NCI-H2196 (cell line): ENCODE measurements around the gene DGKD.

Experiments
- DNase-seq: peaks from one replicate; lab custom pipeline; 2025; ENCODE audit not compliant: unreplicated experiment; lab: John Stamatoyannopoulos, UW

DGKD gene

DNA sequence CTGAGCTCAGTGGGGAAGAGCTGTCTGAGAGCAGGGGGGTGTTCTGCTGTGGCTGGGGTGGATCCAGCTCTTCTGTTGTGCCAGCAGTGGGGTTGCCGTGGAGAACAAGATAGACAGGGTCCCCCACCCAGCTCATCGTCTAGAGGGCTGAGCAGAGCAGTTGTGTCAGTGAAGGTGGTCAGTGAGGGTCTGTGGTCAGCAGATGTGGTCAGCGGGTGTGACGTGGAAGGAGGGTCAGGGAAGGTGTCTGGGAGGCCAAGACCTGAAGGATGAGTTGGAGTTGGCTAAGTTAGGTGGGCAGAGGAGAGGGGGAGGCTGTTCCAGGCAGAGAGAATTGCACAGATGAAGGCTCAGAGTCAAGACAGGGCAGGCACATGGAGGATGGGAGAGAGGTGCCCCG lies 103.1 kb downstream of the DGKD start:
- DNase-seq: no peak

DNA sequence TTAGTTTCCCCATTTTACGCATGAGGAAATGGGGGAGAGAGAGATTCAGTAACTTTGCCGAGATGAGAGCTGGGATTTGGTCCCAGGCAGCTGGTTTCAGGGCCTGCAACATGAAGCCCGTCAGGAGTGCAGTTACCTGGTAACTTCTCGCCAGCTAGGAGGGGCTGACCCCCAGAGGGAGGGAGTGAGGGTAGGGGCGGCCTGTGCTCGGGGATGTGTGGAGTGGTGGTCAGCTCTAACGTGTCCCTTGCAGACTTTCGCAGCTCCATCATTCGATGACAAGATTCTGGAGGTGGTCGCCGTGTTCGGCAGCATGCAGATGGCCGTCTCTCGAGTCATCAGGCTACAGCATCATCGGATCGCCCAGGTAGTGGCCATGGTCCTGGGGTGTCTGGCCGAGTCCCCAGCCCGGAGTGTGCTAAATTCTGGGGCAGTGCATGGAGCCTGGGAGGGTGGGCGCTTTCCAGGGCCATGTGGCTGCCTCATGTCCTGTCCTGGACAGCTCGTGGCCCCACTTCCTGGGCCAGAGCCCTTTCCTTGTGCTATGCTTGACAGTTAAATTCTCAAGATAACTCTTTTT lies 103.8 kb downstream of the DGKD start:
- no peak for DNase-seq

DNA sequence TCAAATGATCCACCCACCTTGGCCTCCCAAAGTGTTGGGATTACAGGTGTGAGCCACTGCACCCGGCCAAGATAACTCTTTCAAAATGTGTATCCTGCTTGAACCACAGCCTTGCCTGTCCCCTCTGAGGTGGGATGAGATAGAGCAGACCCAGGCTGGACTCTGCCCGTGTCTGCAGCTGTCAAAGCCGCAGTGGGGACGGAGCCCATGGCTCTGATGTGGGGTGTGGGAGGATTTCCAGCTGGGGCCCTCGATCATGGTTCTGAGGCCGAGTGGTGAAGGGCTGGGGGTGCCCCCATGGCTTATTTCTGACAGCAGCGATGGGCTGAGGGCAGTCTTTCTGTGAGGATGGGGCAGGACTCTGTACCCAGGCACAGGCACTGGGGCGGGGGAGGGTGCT lies 104.5 kb downstream of the DGKD start:
- DNase-seq: no peak

DNA sequence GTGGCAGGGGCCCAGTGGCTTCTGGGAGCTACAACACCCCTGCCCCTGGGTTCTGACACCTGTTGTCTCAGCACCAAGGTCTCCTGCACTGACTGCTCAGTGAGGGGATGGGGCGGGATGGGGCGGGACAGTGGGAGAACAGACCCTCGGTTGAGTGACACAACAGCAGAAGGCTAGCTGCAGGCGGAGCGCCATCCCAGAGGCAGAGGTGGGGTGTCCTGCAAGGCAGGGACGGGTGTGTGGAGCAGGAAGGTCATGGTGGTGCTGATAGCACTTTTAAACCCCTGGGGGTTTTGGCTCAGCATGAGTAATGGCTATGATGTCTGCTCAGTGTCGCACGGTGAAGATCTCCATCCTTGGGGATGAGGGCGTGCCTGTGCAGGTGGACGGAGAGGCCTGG lies 105.1 kb downstream of the DGKD start:
- DNase-seq: no peak

DNA sequence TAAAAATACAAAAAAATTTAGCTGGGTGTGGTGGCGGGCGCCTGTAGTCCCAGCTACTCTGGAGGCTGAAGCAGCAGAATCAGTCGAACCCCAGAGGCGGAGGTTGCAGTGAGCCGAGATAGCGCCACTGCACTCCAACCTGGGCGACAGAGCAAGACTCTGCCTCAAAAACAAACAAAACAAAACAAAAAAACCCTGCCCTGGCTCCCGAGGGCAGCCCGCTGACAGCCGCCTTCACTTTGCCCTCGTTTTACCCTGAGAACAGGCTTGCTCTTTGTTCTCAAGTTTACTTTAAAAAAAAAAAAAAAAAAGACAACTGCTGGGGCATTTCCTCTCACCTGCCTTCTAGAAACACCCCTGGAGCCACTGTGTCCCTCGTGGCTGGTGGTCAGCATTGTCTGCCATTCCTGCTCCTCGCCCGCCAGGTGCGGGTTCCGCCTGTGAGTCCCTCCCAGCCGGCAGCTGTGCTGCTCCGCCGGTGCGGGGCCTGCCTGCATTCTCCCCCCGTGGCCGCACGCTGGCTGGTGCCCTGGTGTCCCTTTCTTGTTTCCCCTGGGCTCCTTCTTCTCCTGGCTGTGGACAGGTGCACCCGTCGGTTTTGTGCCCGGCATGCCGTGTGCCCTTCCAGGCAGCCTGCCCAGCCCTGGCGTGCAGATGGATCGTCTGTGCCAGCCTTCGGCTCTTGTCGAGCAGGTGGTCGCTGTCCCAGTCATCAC lies 106.6 kb downstream of the DGKD start:
- peak; percentile 88 for DNase-seq

DNA sequence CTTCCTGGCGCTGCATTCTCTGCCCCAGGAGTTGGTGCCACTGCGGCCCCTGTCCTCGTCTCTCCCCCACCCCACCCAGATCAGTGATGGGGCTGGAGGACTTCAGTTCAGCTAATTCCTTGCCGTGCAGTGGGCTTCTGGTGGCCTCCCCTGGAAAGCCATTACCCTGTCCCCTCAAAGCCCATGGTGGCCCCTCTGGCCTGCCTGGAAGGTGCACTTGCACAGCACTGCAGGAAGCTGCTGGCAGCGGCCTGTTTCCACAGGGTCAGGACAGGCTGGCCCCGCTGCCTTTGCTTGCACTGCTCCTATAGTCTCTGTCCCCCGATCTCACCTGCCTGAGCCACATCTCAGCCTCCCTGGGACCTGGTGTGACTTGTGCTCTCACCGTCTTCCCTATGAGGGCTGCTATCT lies 107.2 kb downstream of the DGKD start:
- peak; percentile 41 for DNase-seq

DNA sequence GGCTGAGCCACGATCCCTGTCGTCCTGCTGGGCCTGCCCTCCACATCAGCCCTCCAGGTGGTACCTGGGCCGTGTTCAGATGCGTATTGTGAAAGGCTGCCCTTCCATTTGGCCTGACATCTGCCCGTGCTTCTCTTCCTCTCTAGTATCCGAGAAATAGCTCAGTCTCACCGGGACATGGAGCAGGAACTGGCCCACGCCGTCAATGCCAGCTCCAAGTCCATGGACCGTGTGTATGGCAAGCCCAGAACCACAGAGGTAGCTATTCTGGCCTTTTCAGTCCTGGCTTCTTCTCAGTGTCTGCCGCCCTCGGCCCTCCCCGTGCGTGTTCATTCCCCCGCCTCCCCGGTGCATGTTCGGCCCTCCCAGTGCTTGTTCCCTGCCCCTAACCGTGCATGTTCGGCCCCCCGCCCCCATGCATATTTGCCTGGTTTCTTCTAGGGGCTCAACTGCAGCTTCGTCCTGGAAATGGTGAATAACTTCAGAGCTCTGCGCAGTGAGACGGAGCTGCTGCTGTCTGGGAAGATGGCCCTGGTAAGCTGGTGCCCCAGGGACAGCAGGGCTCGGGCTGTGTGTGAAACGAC lies 108.0 kb downstream of the DGKD start:
- DNase-seq: no peak

DNA sequence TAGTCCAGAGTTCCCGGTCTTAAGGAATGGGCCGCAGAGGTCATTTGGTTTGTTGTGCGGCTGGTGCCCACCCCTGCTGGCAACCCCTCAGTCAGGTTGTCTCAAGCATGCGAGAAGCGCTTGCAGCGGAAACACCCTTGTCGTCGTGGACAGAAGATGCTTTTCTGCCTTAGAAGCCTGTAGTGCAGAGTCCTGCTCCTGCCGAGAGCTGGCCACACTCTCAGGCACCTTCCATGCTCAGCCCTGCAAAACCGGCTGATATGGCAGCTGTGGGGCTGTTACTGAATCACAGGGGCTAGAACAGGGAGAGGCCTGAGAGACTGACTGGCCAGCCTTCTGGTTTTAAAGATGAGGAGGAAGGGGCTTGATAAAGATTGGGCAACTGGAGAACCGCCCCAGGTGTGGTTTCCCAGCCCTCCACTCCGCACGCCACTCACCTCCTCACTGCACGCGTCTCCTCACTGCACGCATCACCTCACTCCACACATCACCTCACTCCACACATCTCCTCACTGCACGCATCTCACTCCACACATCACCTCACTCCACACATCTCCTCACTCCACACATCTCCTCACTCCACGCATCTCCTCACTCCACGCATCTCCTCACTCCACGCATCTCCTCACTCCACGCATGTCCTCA lies 108.7 kb downstream of the DGKD start:
- no peak for DNase-seq

DNA sequence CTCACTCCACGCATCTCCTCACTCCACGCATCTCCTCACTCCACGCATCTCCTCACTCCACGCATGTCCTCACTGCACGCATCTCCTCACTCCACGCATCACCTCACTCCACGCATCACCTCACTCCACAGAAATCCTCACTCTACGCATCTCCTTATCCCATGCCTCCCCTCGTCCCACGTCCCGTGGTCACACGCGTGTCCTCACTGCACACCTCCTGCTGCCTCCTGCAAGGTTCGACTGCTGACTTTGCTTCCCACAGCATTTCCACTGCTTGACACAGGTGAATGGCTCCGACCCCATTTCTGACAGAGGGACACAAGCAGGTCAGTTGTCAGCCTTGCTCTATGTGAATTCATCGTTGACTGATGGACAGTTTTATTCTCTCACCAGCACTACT lies 109.3 kb downstream of the DGKD start:
- DNase-seq: no peak

DNA sequence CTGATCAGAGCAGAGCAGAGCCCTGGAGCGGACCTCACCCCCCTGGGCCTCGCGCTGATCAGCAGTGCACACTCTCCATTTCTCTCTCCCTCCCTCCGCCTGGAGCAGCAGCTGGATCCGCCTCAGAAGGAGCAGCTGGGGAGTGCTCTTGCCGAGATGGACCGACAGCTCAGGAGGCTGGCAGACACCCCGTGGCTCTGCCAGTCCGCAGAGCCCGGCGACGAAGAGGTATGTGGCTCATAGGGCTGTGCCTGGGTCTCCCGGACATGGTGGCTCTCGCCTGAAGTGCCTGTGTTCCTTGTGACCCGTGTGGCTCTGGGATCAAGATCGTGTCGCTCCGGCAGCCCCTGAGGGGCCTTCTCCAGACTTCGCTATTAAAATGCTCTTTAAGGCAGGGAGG lies 109.8 kb downstream of the DGKD start:
- DNase-seq: no peak

DNA sequence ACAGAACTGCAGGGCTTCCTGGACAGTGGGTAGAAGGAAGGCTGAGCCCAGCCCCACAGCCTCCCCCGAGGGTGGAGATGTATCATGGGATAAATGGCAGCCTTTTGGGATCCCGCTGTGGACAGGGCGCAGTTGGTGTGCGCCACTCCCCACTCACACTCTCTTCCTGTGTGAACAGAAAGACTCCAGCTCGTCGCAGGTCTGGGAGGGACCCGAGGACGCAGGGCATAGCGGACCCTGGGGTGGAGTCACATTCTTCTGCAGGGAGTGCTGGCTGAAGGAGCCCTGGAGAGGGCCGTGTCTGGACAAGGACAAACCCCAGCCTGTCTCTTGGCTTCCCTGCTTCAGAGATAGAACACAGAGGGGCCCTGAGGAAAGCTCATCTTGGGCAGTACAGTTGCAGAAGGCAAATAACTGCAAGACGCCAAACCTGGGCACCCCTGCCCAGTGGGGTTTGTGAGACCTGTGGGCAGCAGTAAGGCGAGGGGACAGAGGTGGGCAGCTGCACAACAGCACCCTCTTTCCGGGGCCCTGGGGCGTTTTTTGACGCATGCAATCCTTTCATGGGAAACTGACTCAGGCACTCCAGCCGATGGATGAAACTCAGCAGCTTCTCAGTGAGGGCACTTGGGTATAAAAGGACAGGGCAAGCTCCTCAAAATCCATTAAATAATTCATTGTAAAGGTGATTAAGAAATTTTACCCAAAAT lies 110.4 kb downstream of the DGKD start:
- DNase-seq: no peak

DNA sequence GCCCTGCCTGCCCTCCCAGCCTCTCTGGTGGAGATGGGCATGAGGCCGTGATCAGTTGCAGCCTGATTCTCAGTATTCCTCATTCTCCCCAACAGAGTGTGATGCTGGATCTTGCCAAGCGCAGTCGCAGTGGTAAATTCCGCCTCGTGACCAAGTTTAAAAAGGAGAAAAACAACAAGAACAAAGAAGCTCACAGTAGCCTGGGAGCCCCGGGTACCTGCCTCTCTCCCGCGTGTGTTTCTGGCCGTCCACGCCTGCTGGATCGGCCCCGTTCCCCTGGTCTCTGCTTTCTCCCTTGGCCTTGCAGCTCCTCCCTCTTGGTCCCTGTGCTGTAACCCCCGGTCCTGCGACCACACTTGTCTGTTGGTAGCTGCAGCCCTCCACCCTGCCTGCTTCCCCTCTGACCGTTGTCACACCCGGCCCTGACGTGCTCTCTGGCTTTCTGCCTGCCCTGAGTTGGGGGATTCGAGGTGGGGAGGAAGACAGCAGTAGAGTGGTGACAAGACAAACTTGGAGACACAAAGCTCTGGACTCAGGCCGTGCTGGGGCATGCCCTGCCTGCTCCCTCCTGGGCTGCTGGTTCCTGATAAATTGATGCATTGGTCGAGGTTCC lies 112.8 kb downstream of the DGKD start:
- DNase-seq: no peak

DNA sequence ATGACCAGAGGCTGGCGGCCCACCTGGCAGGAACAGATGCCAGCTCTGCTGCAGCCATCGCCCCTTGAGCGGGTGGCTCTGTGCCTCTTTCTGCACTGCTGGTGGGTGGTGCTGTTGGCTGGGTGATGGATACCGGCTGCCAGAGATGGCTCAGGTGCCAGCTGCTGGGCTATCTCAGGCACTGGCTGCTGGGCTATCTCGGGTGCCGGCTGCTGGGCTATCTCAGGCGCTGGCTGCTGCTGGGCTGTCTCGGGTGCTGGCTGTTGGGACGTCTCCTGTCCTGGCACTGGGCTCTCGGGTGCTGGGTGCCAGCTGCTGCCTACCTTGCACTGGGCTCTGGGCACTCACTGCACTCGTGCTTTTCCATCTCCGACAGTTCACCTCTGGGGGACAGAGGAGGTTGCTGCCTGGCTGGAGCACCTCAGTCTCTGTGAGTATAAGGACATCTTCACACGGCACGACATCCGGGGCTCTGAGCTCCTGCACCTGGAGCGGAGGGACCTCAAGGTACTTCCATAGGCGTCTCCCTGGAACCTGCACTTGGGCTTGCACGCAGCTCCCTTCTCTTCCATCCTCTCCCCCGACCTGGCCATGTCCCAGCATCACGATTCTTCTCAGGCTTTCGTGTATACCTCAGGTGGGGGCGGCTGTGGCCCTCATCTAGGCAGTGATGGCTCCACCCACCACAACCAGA lies 113.9 kb downstream of the DGKD start:
- DNase-seq: no peak

DNA sequence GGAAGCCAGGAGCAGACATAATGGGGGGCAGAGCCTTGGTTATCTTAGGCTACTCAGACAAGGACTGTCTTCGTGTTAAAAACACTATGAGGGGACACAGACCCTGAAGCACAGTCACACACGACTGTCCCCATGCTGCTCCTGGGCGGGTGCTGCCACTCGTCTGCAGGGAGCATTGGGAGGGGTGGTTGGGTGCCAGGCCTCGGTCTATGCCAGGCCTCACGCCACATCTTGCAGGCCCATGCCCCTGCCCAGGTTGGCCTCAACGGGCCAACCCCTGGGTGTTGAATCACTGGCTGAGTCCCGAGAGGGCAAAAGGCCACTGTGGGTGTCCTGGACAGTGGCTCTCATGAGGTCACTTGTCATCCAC lies 114.4 kb downstream of the DGKD start:
- no peak for DNase-seq

DNA sequence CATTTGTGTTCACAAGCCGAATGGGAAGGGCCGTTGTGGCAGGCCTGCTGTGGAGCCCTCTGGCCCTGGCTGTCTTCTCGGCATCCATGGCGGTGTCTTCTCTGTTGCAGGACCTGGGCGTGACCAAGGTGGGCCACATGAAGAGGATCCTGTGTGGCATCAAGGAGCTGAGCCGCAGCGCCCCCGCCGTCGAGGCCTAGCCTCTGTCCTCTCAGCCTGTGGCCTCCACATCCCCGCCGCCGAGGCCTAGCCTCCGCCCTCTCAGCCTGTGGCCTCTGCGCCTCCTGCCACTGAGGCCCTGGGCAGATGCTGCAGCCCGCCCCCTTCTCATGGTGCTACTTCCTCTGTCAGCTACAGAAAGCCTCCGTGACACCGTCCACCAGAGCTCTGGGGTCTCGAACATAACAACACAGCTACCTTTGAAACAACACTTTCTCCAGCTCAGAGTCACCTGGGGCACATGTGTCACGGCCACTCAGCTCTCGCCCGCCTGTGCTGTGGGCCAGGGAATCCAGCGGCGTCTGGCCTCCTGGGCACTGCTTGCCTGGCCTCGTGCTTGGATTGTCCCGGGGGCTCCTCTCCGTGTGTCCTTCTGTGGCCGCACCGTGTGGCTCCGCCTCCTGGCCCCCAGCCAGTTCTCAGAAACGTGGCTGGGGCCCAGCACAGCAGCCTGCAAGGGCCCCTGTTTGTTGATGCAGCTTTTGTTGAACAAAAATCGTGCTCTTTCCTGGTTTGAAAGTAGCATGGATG lies 115.1 kb downstream of the DGKD start:
- DNase-seq: peak; percentile 80

DNA sequence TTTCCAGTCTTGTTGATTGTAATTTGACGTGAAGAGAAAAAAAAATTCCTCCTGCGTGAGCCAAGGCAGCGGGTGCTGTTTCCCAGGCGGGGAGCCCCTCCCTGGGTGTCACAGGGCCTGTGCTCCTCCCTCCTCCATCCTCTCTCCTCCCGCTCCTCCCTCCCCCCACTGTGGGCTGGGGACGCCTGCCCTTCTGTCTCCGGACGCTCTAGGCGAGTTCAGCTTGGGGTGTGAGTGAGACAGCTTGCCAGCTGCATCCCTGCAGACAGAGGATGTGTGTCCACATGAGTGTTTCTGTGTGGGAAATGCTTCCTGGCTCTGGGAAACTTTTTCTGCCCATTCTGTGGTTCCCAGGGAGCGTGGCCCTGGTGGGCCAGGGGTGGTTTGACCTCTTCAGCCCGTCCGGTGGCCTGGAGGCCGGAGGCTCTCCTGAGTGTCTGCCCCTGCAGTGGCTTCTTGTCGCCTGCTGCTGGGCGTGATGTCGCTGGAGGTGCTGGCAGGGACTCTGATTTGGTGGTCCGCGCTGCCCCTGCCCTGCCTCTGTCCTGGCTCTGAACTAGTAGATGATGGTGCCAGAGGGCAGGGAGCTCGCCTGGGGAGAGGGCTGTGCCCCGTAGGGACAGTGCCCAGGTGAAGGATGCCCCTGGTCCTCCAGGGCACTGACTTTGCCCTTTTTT lies 115.9 kb downstream of the DGKD start:
- peak; percentile 80 for DNase-seq

DNA sequence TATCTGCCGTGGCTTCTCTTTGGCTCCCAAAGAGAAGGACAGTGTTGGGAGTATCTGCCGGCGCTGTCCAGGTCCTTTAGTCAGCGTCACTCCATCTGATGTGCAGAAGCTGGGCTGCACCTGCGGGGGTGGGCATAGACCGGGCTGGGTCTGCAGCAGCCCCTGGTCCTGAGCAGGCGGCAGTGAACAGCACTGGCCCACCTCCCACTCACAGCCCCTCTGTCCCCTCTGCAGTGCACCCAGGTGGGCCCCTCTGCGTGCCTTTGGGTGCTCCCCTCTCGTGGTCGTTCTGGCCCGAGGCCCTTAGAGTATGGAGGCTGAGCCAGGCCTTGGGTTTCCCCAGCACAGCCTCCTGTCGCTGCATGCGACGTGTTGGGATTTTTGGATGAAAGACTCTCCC lies 116.5 kb downstream of the DGKD start:
- DNase-seq: no peak

DNA sequence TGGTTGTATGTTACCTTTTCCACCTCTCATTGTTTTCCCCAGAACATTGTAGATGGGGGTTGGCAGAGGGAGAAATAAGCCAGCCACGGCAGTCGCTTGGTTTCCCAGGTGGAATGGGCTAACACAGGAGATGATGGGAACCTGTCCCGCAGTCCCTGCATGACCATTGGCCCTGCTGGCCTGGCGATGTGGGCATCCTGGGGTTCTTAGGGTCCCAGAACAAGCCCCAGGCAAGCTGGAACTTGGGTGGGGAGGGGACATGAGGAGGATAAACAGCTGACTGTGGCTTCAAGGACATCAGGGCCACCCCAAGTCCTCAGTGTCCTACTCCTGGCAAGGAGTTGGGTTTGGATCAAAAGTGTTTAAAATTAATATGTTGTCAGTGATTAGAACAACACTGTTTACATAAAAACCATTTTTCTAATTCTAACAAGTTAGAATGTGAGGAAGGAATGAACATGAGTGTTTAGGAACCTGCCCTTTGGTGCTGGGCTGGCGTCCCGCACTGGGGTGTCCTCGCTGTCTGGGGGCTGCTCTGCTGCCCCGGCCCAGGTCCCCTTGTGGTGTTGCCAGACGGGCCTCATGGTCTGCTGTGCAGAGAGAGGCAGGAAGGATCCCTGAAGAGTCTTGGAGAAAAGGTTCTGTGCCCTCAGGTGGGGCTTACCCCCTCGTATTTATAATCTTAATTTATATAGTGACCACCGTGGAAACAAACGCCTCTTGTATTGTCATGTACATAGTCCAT lies 117.2 kb downstream of the DGKD start:
- DNase-seq: no peak

DNA sequence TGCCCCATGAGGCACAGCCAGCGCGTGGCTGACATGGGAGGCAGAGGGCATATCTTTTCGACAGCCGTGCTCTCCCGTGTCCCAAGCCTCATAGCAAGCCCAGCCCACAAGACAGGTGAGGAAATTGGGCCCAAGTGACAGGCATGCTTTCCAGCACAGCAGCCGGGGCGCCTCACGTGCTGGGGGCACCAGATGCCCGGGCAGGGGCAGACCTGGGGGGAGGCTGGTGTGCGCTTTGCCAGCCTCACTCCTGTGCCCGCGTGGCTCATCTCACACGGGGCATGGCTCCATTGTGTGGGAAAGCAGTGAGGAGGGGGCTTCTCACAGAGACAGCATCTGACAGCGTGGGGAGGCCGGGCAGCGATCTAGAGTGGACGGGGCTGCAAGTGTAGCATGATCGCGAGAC lies 119.1 kb downstream of the DGKD start:
- no peak for DNase-seq
